ENCODE results near the gene SMCO3.

GRCh38 chr12:14841761-14842160 is 27.8 kb upstream of the SMCO3 start:
- TF ChIP-seq POLR2A (IDR thresholded peaks at IDR 0.05; ENCODE audit: borderline replicate concordance, extremely low read depth, insufficient read depth, insufficient read length) (no peak), TCF7L2 (IDR thresholded peaks at IDR 0.05; ENCODE audit: borderline replicate concordance, extremely low read depth, insufficient read depth, insufficient read length) (no peak), FOSL1 (IDR thresholded peaks at IDR 0.05; ENCODE audit: low read depth) (no peak), POLR2AphosphoS5 (IDR thresholded peaks at IDR 0.05; ENCODE audit: low read depth, low read length) (no peak), JUND (IDR thresholded peaks at IDR 0.05) (no peak), ZBTB33 (IDR thresholded peaks at IDR 0.05; ENCODE audit: extremely low read depth, insufficient replicate concordance, low read length) (no peak), SIN3A (IDR thresholded peaks at IDR 0.05; ENCODE audit: low read depth) (no peak), SP1 (IDR thresholded peaks at IDR 0.05; ENCODE audit: low read depth) (no peak), RAD21 (IDR thresholded peaks at IDR 0.05; ENCODE audit: low read depth) (no peak), ZFX (IDR thresholded peaks at IDR 0.05) (no peak), YY1 (IDR thresholded peaks at IDR 0.05; ENCODE audit: extremely low read depth, insufficient replicate concordance, low read depth, low read length) (no peak)
- TF ChIP-seq, protein P1, sequence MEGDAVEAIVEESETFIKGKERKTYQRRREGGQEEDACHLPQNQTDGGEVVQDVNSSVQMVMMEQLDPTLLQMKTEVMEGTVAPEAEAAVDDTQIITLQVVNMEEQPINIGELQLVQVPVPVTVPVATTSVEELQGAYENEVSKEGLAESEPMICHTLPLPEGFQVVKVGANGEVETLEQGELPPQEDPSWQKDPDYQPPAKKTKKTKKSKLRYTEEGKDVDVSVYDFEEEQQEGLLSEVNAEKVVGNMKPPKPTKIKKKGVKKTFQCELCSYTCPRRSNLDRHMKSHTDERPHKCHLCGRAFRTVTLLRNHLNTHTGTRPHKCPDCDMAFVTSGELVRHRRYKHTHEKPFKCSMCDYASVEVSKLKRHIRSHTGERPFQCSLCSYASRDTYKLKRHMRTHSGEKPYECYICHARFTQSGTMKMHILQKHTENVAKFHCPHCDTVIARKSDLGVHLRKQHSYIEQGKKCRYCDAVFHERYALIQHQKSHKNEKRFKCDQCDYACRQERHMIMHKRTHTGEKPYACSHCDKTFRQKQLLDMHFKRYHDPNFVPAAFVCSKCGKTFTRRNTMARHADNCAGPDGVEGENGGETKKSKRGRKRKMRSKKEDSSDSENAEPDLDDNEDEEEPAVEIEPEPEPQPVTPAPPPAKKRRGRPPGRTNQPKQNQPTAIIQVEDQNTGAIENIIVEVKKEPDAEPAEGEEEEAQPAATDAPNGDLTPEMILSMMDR (IDR thresholded peaks at IDR 0.05 in 2 of 3, conservative IDR thresholded peaks at IDR 0.05 in 1 of 3; ENCODE audit: borderline replicate concordance in 1 of 3, insufficient read depth in 1 of 3, low read depth in 2 of 3, low read length in 2 of 3), result no peak
